Right lobe of liver (tissue), 6 donors: ENCODE data around the gene BST1. TPM values are rescaled to one million over a fixed set of nuclear protein-coding genes. Genes with fewer than 3 reads are reported as not detected.

ENCODE experiments used
- ATAC-seq, 4 donors: fragments of 200-7000 bp; cut with Tn5 transposase; one replicate each; pipeline ENCODE4 v1.9.1; 2020; ENCODE audit warnings: mild to moderate bottlenecking in 4 of 4, moderate library complexity in 4 of 4
- DNase-seq, 3 donors: peaks; one replicate each; pipeline ENCODE4 v3.0.0-alpha.2; 2020
- H3K27ac ChIP-seq, 3 donors: fragments of 200-600 bp; one replicate each; pipeline ENCODE4 v1.8.0; 2022
- H3K27me3 ChIP-seq, 2 donors: fragments of 200-600 bp; one replicate each; pipeline ENCODE4 v1.8.0; 2022
- H3K36me3 ChIP-seq, 4 donors: fragments of 200-600 bp; sonication (generic) in 1 of 4; one replicate each; pipeline versions ENCODE4 v1.5.1 to v1.8.0; 2017 to 2022; ENCODE audit warnings: control low read depth in 1 of 4
- H3K4me1 ChIP-seq, 4 donors: fragments of 200-600 bp; sonication (generic) in 1 of 4; one replicate each; pipeline versions ENCODE4 v1.5.1 to v1.8.0; 2017 to 2022; ENCODE audit warnings: control low read depth in 1 of 4
- H3K4me3 ChIP-seq, 3 donors: fragments of 200-600 bp; one replicate each; pipeline ENCODE4 v1.8.0; 2022
- H3K9me3 ChIP-seq, 4 donors: fragments of 200-600 bp; sonication (generic) in 1 of 4; one replicate each; pipeline versions ENCODE4 v1.5.1 to v1.8.0; 2017 to 2022; ENCODE audit warnings: control low read depth in 1 of 4
- CTCF ChIP-seq, 4 donors: fragments of 200-600 bp in 3 of 4; fragments of 450-650 bp in 1 of 4; IDR thresholded peaks; one replicate each; pipeline versions ENCODE4 v1.5.1 to v1.8.0; 2016 to 2022; ENCODE audit warnings: antibody characterized with exemption in 4 of 4, mild to moderate bottlenecking in 2 of 4
- POLR2A ChIP-seq: fragments of 450-650 bp; IDR thresholded peaks from one replicate; pipeline ENCODE4 v1.6.1; 2017; ENCODE audit warnings: antibody characterized with exemption, mild to moderate bottlenecking
- WGBS: methylation state at CpG from one replicate; pipeline ENCODE4 v1.1.6; 2018; ENCODE audit warnings: low coverage, low lambda C conversion rate; ENCODE audit not compliant: insufficient coverage; ENCODE audit errors: missing lambda C conversion rate; 5-methylcytosine and 5-hydroxymethylcytosine counted together
- intact Hi-C, 2 donors: fragments of 100-400 bp; cut with DNase I; formaldehyde crosslinking; loops; one replicate each; pipeline versions ENCODE4 v1.11.2 to v1.14.1; 2022
- total RNA-seq, 6 experiments: library from RNA; depleted of rRNA in 2 of 6; stranded (reverse); fragments of >200 nt in 2 of 6; fragmentation: NEBNext Ultra II Directional in 3 of 6; extraction: Animal tissue kit (Norgen Biotek cat#: 25700) in 3 of 6; gene quantifications; one replicate each; pipeline versions ENCODE4 v1.1.0 to v1.2.4, GENCODE V29; 2016 to 2023
- donor health status: DM: no; HTN: yes; CAD: no.
- donor health status: DM: no; HTN: no; CAD: no.
- donor health status: DM: no; HTN: no; CAD: no.
- donor health status: DM: no; HTN: yes; CAD: no.
- donor health status: DM: no; HTN: yes; CAD: no.

The BST1 gene
- total RNA-seq, 6 experiments from 2014 or later = 2.7 to 5.3 (median 4.3) TPM

GRCh38 chr4:15766821-15767220 lies 64.0 kb downstream of the BST1 start:
- DNase-seq (no peak), ATAC-seq (no peak)
- H3K27ac ChIP-seq = no peak overlapping the region
- no peak for TF ChIP-seq CTCF (IDR thresholded peaks at IDR 0.05)
- TF ChIP-seq POLR2A = no peak
- no peaks in the 10 kb centered on the region for H3K9me3 ChIP-seq
- no peak overlapping the region for H3K4me3 ChIP-seq
- no peaks in the 10 kb centered on the region for H3K4me1 ChIP-seq
- WGBS = 77% methylated on average over 8 of the region's 8 CpGs
- intact Hi-C loops = no loop called here
- H3K36me3 ChIP-seq = no peaks in the 10 kb centered on the region
- H3K27me3 ChIP-seq = no peaks in the 10 kb centered on the region

- no peaks in the 10 kb centered on the region for H3K27me3 ChIP-seq
- no peaks in the 10 kb centered on the region for H3K4me1 ChIP-seq
- H3K4me3 ChIP-seq = no peak overlapping the region
- WGBS = 100% methylated on average over 1 of the region's 2 CpGs
- no peak for TF ChIP-seq CTCF (IDR thresholded peaks at IDR 0.05)
- no peak for TF ChIP-seq POLR2A
- no peak overlapping the region for H3K27ac ChIP-seq
- H3K36me3 ChIP-seq = no peaks in the 10 kb centered on the region
- intact Hi-C loops = no loop called here
- ATAC-seq (no peak), DNase-seq (no peak)
- H3K9me3 ChIP-seq = no peaks in the 10 kb centered on the region
Observed at GRCh38 chr4:15769202-15769601, 66.3 kb downstream of the BST1 start.

GRCh38 chr4:15771216-15772058 lies 68.6 kb downstream of the BST1 start:
- no peaks in the 10 kb centered on the region for H3K27me3 ChIP-seq
- ATAC-seq (no peak), DNase-seq (no peak)
- intact Hi-C loops = no loop called here
- no peak for TF ChIP-seq POLR2A
- no peaks in the 10 kb centered on the region for H3K9me3 ChIP-seq
- 56% methylated on average over 3 of the region's 3 CpGs for WGBS
- H3K27ac ChIP-seq = no peak overlapping the region
- H3K4me3 ChIP-seq = no peak overlapping the region
- H3K4me1 ChIP-seq = no peaks in the 10 kb centered on the region
- H3K36me3 ChIP-seq = no peaks in the 10 kb centered on the region

- no peaks in the 10 kb centered on the region for H3K27me3 ChIP-seq
- WGBS = 74% methylated on average over 3 of the region's 4 CpGs
- no peak for TF ChIP-seq CTCF (IDR thresholded peaks at IDR 0.05)
- H3K4me1 ChIP-seq = no peaks in the 10 kb centered on the region
- no peak overlapping the region for H3K27ac ChIP-seq
- DNase-seq = no peak
- no peak overlapping the region for H3K4me3 ChIP-seq
- no peak for ATAC-seq
- H3K9me3 ChIP-seq = no peaks in the 10 kb centered on the region
- no peaks in the 10 kb centered on the region for H3K36me3 ChIP-seq
- intact Hi-C loops = no loop called here
Observed at GRCh38 chr4:15774020-15774420, 71.2 kb downstream of the BST1 start.

GRCh38 chr4:15776871-15777648 lies 74.2 kb downstream of the BST1 start:
- Histone ChIP-seq H3K9me3 (no peaks in the 10 kb centered on the region), H3K4me1 (no peaks in the 10 kb centered on the region), H3K27ac (no peak overlapping the region), H3K36me3 (no peaks in the 10 kb centered on the region), H3K4me3 (no peak overlapping the region), H3K27me3 (no peaks in the 10 kb centered on the region)
- WGBS = 87% methylated on average over 5 of the region's 5 CpGs
- no peak for ATAC-seq
- TF ChIP-seq POLR2A = no peak
- TF ChIP-seq CTCF (IDR thresholded peaks at IDR 0.05) = no peak
- DNase-seq = no peak
- intact Hi-C loops = no loop called here
